PC-3 (cell line): ENCODE results near the gene CCDC116.

Experiments used
- EZH2 ChIP-seq: fragments of 300-600 bp; sonication (generic); IDR thresholded peaks from one replicate; pipeline ENCODE4 v1.6.1; 2017; ENCODE audit warnings: antibody characterized with exemption, mild to moderate bottlenecking, low read length; ENCODE audit not compliant: unreplicated experiment
- EZH2phosphoT487 ChIP-seq: fragments of 300-600 bp; sonication (generic); IDR thresholded peaks from 2 replicates; pipeline ENCODE4 v1.6.1; 2018; ENCODE audit warnings: mild to moderate bottlenecking, antibody characterized with exemption, low read length, borderline replicate concordance
- TF ChIP-seq, protein P1 (sequence below): fragments of 300-600 bp; sonication (generic); conservative IDR thresholded peaks from 2 replicates; pipeline ENCODE4 v1.5.1; 2017; ENCODE audit warnings: antibody characterized with exemption, low read depth, mild to moderate bottlenecking, low read length

DNA sequence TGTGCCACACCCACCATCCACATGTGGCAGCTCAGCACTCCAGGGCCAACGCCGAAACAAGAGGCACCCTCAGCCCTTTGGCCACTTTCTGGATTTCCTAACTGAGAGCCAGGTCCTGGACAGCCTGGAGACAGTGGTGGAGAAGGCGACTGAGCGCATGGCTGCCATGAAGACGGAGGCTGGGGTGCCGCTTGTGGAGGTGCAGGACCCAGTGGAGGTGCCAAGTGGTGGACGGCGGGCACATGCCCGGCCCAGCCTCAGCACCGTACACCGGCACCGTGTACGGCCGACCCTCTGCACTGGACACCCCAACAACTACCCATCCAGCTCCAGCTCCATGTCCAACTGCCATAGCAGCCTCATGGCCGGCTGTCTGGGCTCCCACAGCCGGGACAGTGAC lies 1.5 kb downstream of the CCDC116 start:
- TF ChIP-seq EZH2 (no peak), EZH2phosphoT487 (no peak)
- TF ChIP-seq, protein P1, sequence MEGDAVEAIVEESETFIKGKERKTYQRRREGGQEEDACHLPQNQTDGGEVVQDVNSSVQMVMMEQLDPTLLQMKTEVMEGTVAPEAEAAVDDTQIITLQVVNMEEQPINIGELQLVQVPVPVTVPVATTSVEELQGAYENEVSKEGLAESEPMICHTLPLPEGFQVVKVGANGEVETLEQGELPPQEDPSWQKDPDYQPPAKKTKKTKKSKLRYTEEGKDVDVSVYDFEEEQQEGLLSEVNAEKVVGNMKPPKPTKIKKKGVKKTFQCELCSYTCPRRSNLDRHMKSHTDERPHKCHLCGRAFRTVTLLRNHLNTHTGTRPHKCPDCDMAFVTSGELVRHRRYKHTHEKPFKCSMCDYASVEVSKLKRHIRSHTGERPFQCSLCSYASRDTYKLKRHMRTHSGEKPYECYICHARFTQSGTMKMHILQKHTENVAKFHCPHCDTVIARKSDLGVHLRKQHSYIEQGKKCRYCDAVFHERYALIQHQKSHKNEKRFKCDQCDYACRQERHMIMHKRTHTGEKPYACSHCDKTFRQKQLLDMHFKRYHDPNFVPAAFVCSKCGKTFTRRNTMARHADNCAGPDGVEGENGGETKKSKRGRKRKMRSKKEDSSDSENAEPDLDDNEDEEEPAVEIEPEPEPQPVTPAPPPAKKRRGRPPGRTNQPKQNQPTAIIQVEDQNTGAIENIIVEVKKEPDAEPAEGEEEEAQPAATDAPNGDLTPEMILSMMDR = no peak
